HG03575 (cell line): ENCODE data around the gene NKX2-4.
"Not testable (repeated sequence)": the region's sequence is repeated elsewhere in the genome, so short reads cannot be mapped to it uniquely, and the experiment has no call there.

ENCODE experiments used
- ATAC-seq: cut with Tn5 transposase; IDR thresholded peaks from one replicate; pipeline ENCODE4 v1.9.1; 2021; ENCODE audit not compliant: unreplicated experiment, insufficient number of reproducible peaks, low FRiP score; ENCODE audit errors: extremely low read depth

The NKX2-4 gene

GRCh38 chr20:21368791-21369190 lies 28.5 kb downstream of the NKX2-4 start:
- ATAC-seq = no peak

- ATAC-seq = not testable (repeated sequence)
Observed at GRCh38 chr20:21366273-21366672, 31.1 kb downstream of the NKX2-4 start.

- no peak for ATAC-seq
Observed at GRCh38 chr20:21365771-21366170, 31.6 kb downstream of the NKX2-4 start.

DNA sequence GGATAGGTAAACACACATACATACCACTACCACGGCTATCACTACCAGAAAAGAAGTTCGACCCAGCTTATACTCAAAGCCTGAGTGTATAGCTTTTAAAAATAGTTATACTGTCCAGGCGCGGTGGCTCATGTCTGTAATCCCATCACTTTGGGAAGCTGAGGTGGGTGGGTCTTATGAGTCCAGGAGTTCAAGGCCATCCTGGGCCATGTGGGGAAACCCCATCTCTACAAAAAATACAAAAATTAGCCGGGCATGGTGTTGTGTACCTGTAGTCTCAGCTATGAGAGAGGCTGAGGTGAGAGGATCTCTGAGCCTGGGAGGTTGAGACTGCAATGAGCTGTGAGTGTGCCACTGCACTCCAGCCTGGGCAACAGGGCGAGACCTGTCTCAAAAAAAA lies 32.9 kb downstream of the NKX2-4 start:
- no peak for ATAC-seq

DNA sequence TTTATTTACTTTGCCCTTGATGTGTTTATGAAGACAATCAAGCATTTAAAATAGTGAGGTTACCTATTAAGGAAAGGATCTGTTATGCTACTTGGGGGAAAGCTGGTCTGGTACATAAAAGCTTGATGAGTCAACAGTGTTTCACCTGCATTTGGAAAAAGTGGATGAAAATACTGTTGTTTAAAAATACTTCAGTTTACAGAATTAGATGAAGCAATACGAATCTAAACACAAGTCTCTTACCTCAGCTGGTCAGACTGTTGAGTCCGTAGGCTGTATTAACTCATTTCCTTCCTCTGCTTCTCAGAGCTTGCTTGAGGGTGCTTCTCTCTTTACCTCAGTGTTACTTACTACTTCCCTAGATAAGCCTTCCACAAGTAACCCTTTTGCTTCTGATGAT lies 36.1 kb downstream of the NKX2-4 start:
- ATAC-seq = no peak

DNA sequence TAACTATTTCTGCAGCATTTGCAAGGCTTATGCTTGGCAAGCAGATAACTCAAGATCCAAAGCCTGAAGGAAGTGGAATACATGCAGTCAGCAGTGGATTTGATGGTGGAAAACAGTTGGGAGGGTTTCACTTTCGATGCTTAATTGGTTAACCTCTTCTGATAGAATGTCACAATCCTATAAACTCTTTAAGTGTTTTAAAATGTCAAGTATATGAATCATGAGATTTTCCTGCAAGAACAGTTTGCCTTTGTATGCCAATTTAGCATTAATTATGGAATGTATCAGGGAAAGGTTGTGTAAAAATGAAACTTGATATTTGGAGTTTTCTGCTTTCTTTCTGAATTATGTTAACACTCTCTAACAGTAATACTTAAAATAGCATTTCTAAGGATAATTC lies 36.6 kb downstream of the NKX2-4 start:
- no peak for ATAC-seq

GRCh38 chr20:21358737-21359136 lies 38.6 kb downstream of the NKX2-4 start:
- no peak for ATAC-seq

GRCh38 chr20:21357844-21358243 lies 39.5 kb downstream of the NKX2-4 start:
- no peak for ATAC-seq

DNA sequence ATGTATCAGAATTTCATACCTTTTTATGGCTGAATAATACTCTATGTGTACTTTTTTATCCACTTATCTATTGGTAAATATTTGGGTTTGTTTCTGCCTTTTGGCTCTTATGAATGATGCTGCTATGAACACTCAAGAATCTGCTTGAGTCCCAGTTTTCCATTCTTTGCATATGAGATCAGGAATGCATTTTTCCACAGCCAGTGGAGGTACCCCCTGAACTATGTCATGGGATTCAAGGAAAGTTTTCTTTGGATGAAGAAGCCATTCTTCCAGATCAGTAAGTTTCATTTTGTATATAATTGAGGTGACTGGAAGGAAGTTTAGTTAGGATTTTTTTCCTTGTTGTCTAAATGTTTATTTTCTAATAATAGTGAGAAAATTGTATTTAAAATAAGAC lies 40.9 kb downstream of the NKX2-4 start:
- ATAC-seq = no peak

DNA sequence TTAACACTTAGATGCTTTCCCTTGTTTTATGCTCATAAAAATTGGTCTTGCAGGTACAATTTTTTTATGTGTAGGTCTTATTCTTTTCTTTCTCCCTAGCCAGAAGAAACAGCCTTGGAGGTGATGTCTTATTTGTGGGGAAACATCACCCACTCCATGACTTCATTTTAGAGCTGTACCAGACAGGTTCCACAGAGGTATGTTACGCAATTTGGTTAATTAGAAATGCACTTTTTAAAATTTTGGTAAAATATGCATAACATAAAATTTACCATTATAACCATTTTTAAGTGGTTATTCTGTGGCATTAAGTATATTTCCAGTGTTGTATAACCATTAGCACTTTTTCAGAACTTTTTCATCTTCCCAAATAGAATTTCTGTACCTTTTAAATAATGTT lies 41.3 kb downstream of the NKX2-4 start:
- ATAC-seq = no peak

DNA sequence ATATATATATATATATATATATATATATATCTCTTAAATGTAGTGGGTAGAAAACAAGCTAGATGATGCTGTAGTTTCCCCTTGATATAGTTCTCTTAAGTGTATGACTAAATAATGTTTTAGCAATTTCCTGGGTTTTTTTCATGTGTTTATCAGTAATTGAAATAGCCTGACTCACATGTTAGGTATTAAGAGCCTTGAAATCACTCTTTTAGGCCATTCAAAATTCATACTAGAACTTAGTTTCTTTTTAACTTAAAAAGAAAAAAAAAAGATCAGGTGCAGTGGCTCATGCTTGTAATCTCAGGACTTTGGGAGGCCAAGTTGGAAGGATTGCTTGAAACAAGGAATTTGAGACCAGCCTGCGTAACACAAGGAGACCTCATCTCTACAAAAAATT lies 44.1 kb downstream of the NKX2-4 start:
- ATAC-seq = no peak

- ATAC-seq = no peak
Observed at GRCh38 chr20:21352703-21353102, 44.6 kb downstream of the NKX2-4 start.
